Stimulated activated CD4-positive, alpha-beta T cell treated with anti-CD3 and anti-CD28 coated beads, Interleukin-2, amount 100 ng/mL, for 24 hours (primary cell): ENCODE results near the gene SAMD15.
A peak's percentile ranks its signal among the peaks of the same experiment; 100 is the strongest.
"Not testable (repeated sequence)": the region's sequence is repeated elsewhere in the genome, so short reads cannot be mapped to it uniquely, and the experiment has no call there.

Source experiments
- DNase-seq, 2 donors: peaks; one replicate each; pipeline ENCODE4 v3.0.0-alpha.2; 2020

The SAMD15 gene

DNA sequence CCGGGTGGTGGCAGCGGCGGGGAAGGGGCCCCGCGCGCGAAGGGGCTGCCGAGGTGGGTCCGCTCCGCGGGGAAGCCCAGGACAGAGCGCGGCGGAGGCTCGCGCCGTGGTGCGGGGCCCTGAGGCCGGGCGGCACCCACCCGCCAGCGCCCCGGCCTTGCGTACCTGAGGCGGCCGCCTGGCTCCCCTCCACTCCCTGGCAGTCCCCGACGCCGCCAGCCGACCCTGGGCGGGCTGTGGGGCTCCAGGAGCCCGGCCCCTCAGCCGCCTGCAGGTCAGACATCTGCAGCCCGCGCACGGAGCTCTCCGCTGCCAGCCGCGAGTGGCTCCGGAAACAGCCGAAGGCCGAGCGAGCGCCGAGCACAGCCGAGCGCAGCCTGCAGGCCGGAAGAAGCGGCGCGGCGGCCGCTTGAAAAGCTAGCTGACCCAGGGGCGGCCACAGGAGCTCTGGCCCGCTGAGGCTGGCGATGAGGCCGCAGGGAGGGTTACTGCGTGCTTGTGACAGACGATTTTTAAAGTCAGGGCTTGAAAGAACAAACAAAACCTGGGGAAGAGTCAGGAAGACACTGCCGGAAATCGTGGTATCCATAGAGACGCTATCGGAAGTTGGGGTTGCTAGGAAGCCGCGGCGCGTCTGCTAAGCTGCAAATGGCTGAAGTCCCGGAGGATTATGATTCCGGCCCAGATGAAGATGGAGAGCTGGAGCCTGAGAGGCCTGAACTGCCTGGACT lies at the start of gene SAMD15, which contains the start of gene TMED8:
Gene SAMD15 (plus strand): TSS at position 609 of the 731 bp plus-strand sequence. CDS start 40 bp downstream, at position 649.
Gene TMED8 (minus strand): TSS at position 324 of the 731 bp plus-strand sequence. CDS start 41 bp downstream, at position 283.
- DNase-seq = peak; percentile 82 to 87

GRCh38 chr14:77329872-77330271 lies 47.3 kb upstream of the SAMD15 start:
- no peak for DNase-seq

DNA sequence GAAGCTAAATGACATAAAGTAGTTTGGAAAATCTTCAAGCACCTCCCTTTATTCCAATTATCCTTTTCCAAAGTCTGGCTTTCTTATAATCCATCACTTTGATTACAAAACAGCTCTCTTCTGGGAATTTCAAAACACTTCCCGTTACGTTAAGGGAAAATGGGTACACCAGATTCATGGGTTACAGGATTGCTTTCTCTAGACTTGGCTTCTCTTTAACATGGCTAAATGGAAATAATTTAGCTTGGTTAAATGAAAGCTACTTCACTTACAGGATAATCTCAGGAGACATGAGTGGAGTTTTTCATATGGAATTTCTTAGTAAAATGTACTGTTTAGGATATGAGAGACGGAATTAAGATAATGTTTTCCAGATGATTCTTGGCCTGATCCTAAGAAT lies 41.6 kb upstream of the SAMD15 start:
- no peak for DNase-seq

DNA sequence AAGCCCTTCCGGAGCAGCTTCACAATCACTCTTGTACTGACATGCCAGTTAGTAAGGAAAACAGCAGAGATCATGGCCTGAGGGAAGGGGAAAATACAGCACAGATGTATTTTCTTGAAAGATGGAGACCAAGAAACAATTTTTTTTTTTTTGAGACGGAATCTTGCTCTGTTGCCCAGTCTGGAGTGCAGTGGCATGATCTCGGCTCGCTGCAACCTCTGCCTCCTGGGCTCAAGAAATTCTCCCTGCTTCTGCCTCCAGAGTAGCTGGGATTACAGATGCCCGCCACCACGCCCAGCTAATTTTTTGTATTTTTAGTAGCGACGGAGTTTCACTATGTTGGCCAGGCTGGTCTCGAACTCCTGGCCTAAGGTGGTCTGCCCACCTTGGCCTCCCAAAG lies 39.9 kb upstream of the SAMD15 start:
- not testable (repeated sequence) for DNase-seq

DNA sequence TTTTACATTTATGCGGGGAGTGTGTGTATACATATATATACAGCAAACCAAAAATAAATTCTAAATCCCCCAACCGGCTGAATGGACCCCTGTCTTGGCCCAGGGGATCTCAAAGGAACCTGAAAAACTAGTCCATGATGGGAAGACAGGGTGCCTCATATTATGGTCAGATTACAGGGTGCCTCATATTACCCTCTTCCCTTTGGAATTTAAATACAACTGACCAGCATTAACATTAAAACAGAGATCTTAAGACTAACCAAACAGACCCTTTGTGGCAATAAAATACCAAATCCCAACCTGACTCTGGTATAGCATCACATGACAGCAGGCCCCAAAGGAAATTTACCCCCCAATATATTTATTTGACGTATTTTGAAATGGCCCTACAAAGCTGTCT lies 39.3 kb upstream of the SAMD15 start:
- DNase-seq = no peak

DNA sequence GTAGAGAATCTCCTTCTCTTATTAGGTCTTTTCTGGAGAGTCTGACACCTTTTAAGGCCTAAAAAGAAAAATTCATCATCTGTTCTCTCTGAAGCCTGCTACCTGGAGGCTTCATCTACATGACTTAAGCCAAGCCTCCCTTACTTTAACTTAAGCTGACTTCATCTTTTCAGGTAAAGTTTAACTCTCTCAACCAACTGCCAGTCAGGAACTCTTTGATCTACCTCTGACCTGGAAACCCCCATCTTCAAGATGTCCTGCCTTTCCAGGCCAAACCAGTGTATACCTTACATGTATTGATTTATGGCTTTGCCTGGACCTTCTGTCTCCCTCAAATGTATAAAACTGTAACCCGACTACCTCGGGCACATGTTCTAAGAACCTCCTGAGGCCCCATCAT lies 38.9 kb upstream of the SAMD15 start:
- DNase-seq = no peak

DNA sequence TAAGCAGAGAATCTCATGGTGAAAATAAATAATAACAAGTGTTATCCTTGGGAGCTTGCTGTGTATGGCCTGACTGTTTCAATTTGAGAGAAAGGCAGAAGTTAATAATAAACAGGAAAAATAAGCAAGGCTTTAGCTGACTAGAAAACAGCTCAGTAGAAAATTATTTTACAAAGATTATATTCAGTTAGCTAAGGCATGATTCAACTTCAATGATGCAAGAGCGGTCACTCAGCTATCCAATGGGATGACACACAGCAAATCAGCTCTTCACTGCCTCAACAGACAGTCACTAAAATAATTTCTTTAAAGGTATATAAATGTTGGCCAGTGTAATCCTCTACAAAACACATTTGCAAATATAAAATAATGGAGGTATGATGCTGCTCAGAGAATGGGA lies 37.8 kb upstream of the SAMD15 start:
- DNase-seq = no peak

- DNase-seq = no peak
Measured at GRCh38 chr14:77340389-77340788, 36.8 kb upstream of the SAMD15 start.

- no peak for DNase-seq
Measured at GRCh38 chr14:77342726-77343397, 34.3 kb upstream of the SAMD15 start.

DNA sequence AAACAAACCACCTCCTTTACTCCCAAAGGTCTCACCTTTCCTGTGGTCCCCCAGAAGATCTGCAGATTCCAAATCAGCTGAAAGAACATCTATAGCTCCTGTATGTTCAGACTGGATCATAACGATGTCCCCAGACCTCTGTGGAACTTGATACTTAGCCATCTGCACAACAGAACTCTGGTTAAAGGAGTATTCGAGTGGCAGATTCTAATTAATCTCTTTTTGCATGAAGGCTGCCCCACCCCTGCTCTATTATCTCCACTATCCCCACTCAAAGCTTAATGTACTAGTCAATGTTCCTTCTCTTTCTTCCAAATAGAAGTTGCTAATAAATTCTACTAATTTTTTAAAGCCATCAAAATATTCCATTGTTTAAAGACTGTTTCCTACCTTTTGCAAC lies 33.5 kb upstream of the SAMD15 start:
- no peak for DNase-seq

- no peak for DNase-seq
Measured at GRCh38 chr14:77344377-77344996, 32.7 kb upstream of the SAMD15 start.

- no peak for DNase-seq
Measured at GRCh38 chr14:77346495-77346894, 30.7 kb upstream of the SAMD15 start.

DNA sequence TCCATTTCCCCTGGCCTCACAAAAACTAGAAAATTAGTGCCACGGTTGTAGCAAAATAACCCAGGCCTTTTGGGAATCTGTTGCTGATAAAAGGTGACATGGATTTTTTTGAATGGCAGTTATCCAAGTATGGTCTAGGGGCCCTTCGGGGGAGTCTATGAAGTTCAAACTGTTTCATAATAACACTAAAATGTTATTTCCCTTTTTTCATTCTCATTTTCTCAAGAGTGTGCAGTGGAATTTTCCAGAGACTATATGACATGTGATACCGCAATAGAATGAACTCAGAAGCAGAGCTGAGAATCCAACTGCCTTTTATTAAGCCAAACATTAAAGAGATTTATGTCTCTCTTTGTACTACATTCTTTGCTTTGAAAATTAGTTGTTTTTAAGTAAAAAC lies 29.4 kb upstream of the SAMD15 start:
- DNase-seq = no peak

DNA sequence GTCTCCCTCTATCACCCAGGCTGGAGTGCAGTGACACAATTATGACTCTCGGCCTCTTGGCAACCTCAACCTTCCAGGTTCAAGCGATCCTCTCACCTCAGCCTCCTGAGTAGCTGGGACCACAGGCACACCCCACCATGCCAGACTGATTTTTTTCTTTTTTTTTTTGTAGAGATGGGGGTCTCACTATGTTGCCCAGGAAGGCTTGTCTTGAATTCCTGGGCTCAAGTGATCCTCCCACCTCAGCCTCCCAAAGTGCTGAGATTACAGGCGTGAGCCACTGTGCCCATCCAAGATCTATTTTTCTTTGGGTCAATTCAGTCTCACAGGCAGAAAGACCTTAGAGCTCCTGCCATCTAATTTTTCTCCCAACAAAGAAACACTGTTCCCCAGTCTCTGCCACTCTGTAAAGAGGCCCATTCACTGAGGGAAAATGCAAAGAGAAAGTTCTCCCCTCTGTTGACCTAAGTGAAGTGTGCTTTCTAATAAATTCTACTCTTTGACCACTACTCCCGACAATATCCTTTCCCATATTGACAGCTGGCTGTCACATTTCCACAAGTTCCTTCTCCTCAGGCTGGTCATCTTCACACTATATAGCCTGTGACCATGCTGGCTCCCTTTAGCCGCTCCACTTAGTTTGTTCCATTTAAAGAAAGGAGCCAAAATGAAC lies 23.6 kb upstream of the SAMD15 start:
- DNase-seq = no peak

- DNase-seq = no peak
Measured at GRCh38 chr14:77355811-77356210, 21.4 kb upstream of the SAMD15 start.

DNA sequence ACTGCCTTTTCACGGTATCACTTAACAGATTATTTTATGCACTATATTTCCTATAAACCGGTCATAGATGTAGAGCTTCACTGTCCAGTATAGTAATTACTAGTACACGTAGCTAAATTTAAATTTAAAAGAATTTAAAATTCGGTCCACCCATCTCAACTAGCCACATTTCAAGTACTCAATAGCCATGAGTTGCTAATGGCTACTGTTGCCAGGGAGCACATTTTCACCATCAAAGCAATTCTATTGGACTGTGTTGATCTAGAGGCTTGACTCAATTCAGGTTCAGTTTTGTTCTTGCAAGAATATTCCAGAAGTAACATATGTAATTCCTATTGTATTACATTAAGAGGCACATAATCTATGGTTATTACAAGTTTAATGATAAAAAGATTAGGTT lies 20.3 kb upstream of the SAMD15 start:
- DNase-seq = no peak

DNA sequence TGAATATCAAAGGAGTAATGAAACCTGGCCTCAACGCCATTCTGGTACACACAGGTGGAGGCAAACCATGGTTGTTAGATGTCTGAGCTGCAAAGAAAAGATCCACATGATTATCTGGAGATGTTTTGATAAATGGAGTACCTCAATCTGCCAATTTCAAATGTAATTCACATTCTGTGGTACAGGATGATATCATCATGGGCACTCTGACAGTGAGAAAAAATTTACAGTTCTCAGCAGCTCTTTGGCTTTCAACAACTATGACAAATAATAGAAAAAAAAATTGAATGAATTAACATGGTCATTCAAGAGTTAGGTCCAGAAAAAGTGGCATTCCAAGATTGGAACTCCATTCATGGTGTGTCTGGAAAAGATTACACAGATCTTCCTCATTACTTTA lies 17.6 kb upstream of the SAMD15 start:
- no peak for DNase-seq

- DNase-seq = no peak
Measured at GRCh38 chr14:77364146-77364545, 13.0 kb upstream of the SAMD15 start.

GRCh38 chr14:77369285-77369684 lies 7.9 kb upstream of the SAMD15 start:
- DNase-seq = peak in 1 of 2 donors; percentile 18

GRCh38 chr14:77372304-77372841 lies 4.8 kb upstream of the SAMD15 start:
- no peak for DNase-seq

DNA sequence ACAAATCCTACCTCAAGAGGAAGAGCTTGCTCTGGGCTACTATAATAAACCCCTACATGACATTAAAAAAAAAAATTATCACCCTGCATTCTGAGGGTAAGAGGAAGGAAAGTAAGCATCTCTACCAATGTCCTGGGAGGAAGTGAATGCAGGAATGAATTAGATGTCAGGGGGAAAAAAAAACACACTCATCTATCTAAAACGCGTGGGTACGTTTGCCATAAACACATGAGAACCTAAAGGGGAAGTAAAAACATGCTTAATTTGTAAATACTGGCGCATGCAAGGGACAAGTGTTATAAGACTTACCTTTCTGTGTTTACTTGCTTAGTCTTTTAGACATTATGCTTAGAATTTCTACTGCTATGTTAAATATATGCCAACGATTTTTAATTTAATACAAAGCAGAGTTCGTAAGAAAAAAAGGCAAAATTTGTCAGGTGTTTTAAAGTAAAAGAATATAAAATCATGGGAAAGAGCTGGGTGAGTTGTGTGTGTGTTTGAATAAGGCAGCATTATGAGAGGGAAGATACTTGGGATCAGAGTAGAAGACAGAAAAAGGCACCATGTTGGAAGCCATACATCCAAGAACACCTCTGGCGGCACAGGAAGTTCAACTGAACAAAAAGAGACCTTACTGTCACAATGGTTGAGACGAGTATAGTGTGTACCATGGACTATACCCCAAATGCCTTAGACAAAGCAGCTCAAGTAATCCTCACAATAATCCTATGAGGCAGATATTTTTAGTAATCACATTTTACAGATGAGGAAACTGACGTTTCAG lies 1.8 kb upstream of the SAMD15 start:
- no peak for DNase-seq
